Upper lobe of left lung (tissue), 6 donors: ENCODE measurements around the gene NANOS2. TPM values are rescaled to one million over a fixed set of nuclear protein-coding genes. Genes with fewer than 3 reads are reported as not detected.
A peak's percentile ranks its signal among the peaks of the same experiment; 100 is the strongest.

Source experiments
- ATAC-seq, 2 donors: fragments of 200-7000 bp; cut with Tn5 transposase; one replicate each; pipeline ENCODE4 v1.9.1; 2022; ENCODE audit warnings: mild to moderate bottlenecking in 2 of 2, moderate library complexity in 2 of 2; ENCODE audit not compliant: low FRiP score in 2 of 2
- DNase-seq, 2 donors: peaks; one replicate each; pipeline ENCODE4 v3.0.0-alpha.2; 2019 to 2020
- H3K27ac ChIP-seq, 4 donors: fragments of 200-600 bp; sonication (generic); one replicate each; pipeline ENCODE4 v1.5.1; 2016 to 2019
- H3K27me3 ChIP-seq, 4 donors: fragments of 200-600 bp; sonication (generic); one replicate each; pipeline ENCODE4 v1.5.1; 2017 to 2019
- H3K36me3 ChIP-seq, 4 donors: fragments of 200-600 bp; sonication (generic); one replicate each; pipeline ENCODE4 v1.5.1; 2016 to 2019
- H3K4me1 ChIP-seq, 4 donors: fragments of 200-600 bp; sonication (generic); one replicate each; pipeline ENCODE4 v1.5.1; 2018 to 2019
- H3K4me3 ChIP-seq, 4 donors: fragments of 200-600 bp; sonication (generic); one replicate each; pipeline ENCODE4 v1.5.1; 2017 to 2019; ENCODE audit warnings: mild to moderate bottlenecking in 2 of 4, moderate library complexity in 1 of 4
- H3K9me3 ChIP-seq, 4 donors: fragments of 200-600 bp; sonication (generic); one replicate each; pipeline ENCODE4 v1.5.1; 2018 to 2019
- EP300 ChIP-seq, 4 donors: sonication (generic); formaldehyde crosslinking; IDR thresholded peaks; one replicate each; pipeline ENCODE4 v1.5.1; 2017; ENCODE audit warnings: antibody characterized with exemption in 4 of 4, control low read depth in 2 of 4
- POLR2A ChIP-seq, 4 donors: fragments of 450-650 bp; IDR thresholded peaks; one replicate each; pipeline ENCODE4 v1.5.1; 2016 to 2017; ENCODE audit warnings: antibody characterized with exemption in 4 of 4, mild to moderate bottlenecking in 2 of 4
- POLR2AphosphoS5 ChIP-seq, 2 donors: sonication (generic); formaldehyde crosslinking; IDR thresholded peaks; one replicate each; pipeline ENCODE4 v1.5.1; 2017; ENCODE audit warnings: antibody characterized with exemption in 2 of 2
- WGBS, 2 donors: methylation state at CpG; one replicate each; pipeline ENCODE4 v1.1.5; 2017 to 2018; 5-methylcytosine and 5-hydroxymethylcytosine counted together
- total RNA-seq, 6 donors: library from RNA; depleted of rRNA in 4 of 6; stranded (reverse); fragments of >200 nt in 4 of 6; gene quantifications; one replicate each; pipeline versions ENCODE4 v1.1.0 to v1.2.1, GENCODE V29; 2016 to 2021
- TF ChIP-seq, protein P1 (sequence below), 6 experiments: fragments of 450-650 bp in 4 of 6; fragments of 200-600 bp in 2 of 6; sonication (generic) in 2 of 6; IDR thresholded peaks; one replicate each; pipeline ENCODE4 v1.5.1; 2016 to 2019; ENCODE audit warnings: antibody characterized with exemption in 6 of 6
- donor health status: DM: no; HTN: no; CAD: no; lungs with moderate emphysema.
- donor health status: DM: no; HTN: yes; CAD: no; lungs with severe emphysema.

Gene NANOS2
- total RNA-seq, 6 donors from 2014 or later, result not detected

DNA sequence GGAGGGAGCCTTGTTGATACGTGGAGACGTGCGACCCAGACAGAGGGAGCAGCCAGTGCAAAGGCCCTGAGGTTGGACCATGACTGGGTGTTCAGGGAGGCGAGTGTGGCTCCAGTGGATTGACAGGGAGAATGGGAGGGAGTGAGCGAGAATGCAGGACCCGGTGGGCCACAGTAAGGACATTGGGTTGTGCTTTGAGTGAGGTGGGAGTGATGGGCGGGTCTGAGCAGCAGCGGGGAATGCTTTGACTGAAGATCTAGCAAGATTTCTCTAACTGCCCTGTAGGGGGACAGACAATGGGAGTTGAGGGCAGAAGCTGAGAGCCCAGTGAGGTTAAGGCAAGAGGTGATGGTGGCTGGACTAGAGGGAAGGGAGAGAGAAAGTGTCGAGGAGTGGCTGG lies 7.7 kb upstream of the NANOS2 start:
- ATAC-seq (no peak), DNase-seq (no peak)
- Histone ChIP-seq H3K27me3 (no peaks in the 10 kb centered on the region), H3K36me3 (no peaks in the 10 kb centered on the region), H3K4me1 (no peaks in the 10 kb centered on the region), H3K9me3 (no peaks in the 10 kb centered on the region), H3K4me3 (no peak overlapping the region), H3K27ac (no peak overlapping the region)
- TF ChIP-seq, protein P1, sequence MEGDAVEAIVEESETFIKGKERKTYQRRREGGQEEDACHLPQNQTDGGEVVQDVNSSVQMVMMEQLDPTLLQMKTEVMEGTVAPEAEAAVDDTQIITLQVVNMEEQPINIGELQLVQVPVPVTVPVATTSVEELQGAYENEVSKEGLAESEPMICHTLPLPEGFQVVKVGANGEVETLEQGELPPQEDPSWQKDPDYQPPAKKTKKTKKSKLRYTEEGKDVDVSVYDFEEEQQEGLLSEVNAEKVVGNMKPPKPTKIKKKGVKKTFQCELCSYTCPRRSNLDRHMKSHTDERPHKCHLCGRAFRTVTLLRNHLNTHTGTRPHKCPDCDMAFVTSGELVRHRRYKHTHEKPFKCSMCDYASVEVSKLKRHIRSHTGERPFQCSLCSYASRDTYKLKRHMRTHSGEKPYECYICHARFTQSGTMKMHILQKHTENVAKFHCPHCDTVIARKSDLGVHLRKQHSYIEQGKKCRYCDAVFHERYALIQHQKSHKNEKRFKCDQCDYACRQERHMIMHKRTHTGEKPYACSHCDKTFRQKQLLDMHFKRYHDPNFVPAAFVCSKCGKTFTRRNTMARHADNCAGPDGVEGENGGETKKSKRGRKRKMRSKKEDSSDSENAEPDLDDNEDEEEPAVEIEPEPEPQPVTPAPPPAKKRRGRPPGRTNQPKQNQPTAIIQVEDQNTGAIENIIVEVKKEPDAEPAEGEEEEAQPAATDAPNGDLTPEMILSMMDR (IDR thresholded peaks at IDR 0.05), result peak in 1 of 6 experiments; percentile 6
- TF ChIP-seq POLR2A (IDR thresholded peaks at IDR 0.05), result no peak
- no peak for TF ChIP-seq EP300 (IDR thresholded peaks at IDR 0.05)
- 66 to 70% methylated on average over 9 of the region's 9 CpGs for WGBS, 2 donors

- Histone ChIP-seq H3K36me3 (no peaks in the 10 kb centered on the region), H3K9me3 (no peaks in the 10 kb centered on the region), H3K27me3 (no peaks in the 10 kb centered on the region), H3K4me1 (no peaks in the 10 kb centered on the region), H3K4me3 (no peak overlapping the region), H3K27ac (no peak overlapping the region)
- TF ChIP-seq POLR2A (IDR thresholded peaks at IDR 0.05) (no peak), EP300 (IDR thresholded peaks at IDR 0.05) (no peak), POLR2AphosphoS5 (IDR thresholded peaks at IDR 0.05) (no peak)
- TF ChIP-seq, protein P1 (IDR thresholded peaks at IDR 0.05), result no peak
- DNase-seq (no peak), ATAC-seq (no peak)
- WGBS, 2 donors, result 57 to 60% methylated on average over 8 of the region's 8 CpGs
Observed at GRCh38 chr19:45920458-45920857, 5.9 kb upstream of the NANOS2 start.

DNA sequence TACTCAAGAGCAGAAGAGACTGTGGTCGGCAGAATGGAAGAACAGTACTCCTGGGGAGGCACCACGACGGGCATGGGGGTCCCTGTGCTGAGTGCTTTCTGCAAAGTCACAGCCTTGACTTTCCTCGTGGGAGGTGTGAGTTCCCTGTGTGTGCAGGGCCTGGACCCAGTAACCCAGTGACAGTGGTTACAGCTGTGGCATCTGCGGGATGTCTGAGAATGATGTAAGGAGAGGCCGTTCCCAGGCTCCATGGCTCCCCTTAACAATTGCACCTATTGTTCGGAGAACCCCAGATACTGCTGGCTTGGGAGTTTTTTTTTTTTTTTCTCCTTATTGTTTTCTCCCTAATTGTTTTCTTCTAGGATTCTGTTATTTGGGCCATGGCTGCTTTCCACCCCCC lies 5.1 kb upstream of the NANOS2 start:
- no peaks in the 10 kb centered on the region for H3K4me1 ChIP-seq
- DNase-seq (no peak), ATAC-seq (no peak)
- TF ChIP-seq EP300 (IDR thresholded peaks at IDR 0.05) (no peak), POLR2A (IDR thresholded peaks at IDR 0.05) (no peak), POLR2AphosphoS5 (IDR thresholded peaks at IDR 0.05) (no peak)
- TF ChIP-seq, protein P1 (IDR thresholded peaks at IDR 0.05), result no peak
- no peak overlapping the region for H3K27ac ChIP-seq
- no peaks in the 10 kb centered on the region for H3K27me3 ChIP-seq
- WGBS, 2 donors, result 53 to 60% methylated on average over 7 of the region's 7 CpGs
- H3K4me3 ChIP-seq, result no peak overlapping the region
- H3K9me3 ChIP-seq, result no peaks in the 10 kb centered on the region
- H3K36me3 ChIP-seq, result no peaks in the 10 kb centered on the region

DNA sequence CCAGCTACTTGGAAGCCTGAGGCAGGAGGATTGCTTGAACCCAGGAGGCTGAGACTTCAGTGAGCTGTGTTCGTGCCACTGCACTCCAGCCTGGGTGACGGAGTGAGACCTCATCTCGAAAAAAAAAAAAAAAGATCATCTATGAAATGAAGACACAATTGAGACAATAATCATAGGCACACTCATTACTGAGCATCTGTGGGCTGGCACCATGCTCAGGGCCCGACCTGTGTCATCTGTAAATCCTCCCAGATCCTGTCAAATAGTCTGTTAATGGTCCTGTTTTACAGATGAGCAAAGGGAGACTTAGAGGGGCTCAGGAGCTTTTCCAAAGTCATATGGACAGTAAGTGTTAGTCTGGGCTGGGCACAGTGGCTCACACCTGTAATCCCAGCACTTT lies 4.1 kb upstream of the NANOS2 start:
- no peak for DNase-seq
- Histone ChIP-seq H3K4me3 (no peak overlapping the region), H3K36me3 (no peaks in the 10 kb centered on the region), H3K4me1 (no peaks in the 10 kb centered on the region), H3K27ac (no peak overlapping the region), H3K27me3 (no peaks in the 10 kb centered on the region), H3K9me3 (no peaks in the 10 kb centered on the region)
- no peak for ATAC-seq
- TF ChIP-seq POLR2A (IDR thresholded peaks at IDR 0.05) (no peak), POLR2AphosphoS5 (IDR thresholded peaks at IDR 0.05) (no peak), EP300 (IDR thresholded peaks at IDR 0.05) (no peak)
- TF ChIP-seq, protein P1 (IDR thresholded peaks at IDR 0.05), result no peak
- WGBS, 2 donors, result 66 to 84% methylated on average over 4 of the region's 4 CpGs

DNA sequence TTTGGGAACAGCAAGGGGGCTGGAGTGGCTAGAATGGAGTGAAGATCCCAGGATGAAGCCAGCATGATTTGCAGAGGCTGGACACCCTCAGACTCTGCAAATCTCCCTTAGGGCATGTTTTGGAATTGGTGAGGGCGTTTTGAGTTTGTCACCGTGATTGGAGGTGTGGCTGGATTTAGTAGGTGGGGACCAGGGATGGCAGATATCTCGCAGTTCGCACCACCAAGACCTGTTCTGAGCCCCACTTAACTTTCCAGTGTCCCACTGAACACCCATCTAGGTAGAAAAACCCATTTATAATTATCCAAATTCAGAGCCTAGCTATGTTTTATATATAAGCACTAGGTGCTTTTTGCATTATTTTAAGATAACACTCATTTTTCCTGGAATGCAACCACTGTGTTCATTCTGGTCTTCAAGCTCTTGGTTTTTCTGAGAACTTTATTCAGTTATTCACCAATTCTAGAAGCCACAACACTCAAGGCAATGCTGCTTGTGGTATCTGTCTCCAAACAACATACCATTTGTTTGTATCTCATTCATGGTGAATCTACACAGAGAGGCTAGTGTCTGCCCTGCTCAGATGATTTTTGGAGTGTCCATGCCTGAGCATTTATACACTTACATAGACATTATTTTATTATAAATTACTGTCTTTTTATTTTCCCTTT lies 3.0 kb upstream of the NANOS2 start:
- Histone ChIP-seq H3K4me3 (no peak overlapping the region), H3K27ac (no peak overlapping the region), H3K4me1 (no peaks in the 10 kb centered on the region), H3K9me3 (no peaks in the 10 kb centered on the region), H3K27me3 (no peaks in the 10 kb centered on the region), H3K36me3 (no peaks in the 10 kb centered on the region)
- ATAC-seq (no peak), DNase-seq (no peak)
- WGBS, 2 donors, result 50 to 56% methylated on average over 4 of the region's 4 CpGs
- TF ChIP-seq, protein P1 (IDR thresholded peaks at IDR 0.05), result no peak
- TF ChIP-seq POLR2AphosphoS5 (IDR thresholded peaks at IDR 0.05) (no peak), POLR2A (IDR thresholded peaks at IDR 0.05) (no peak), EP300 (IDR thresholded peaks at IDR 0.05) (no peak)
